K562 (cell line): ENCODE results near the gene PRR11. TPM values are rescaled to one million over a fixed set of nuclear protein-coding genes. Genes with fewer than 3 reads are reported as not detected.

Source experiments
- ATAC-seq: fragments of 200-7000 bp; cut with Tn5 transposase; 3 replicates; pipeline ENCODE4 v1.9.1; 2020; ENCODE audit warnings: moderate library complexity
- BruUV-seq: library from RNA; stranded (reverse); fragments of 400-500 nt; replicated peaks from 2 replicates; lab custom pipeline; 2021; lab: Mats Ljungman, UMichigan
- CTCF ChIA-PET: fragments of 300-600 bp; formaldehyde crosslinking; extraction: SDS; loops from one replicate; lab custom pipeline; 2021; ENCODE audit warnings: low intra/inter-chr PET ratio; lab: Yijun Ruan, JAX
- POLR2A ChIA-PET: fragments of 300-600, 350-650 bp; sonication (Branson Sonifier 250); formaldehyde crosslinking; extraction: SDS; loops from one replicate; lab custom pipeline; 2021; ENCODE audit warnings: antibody characterized with exemption, inconsistent platforms; lab: Yijun Ruan, JAX
- DNase-seq, 4 experiments: peaks; one replicate each; pipeline versions ENCODE4 v3.0.0 to v3.0.0-alpha.2; 2011 to 2018; ENCODE audit warnings: low spot score in 3 of 4, mixed read lengths in 3 of 4; ENCODE audit errors: extremely low read depth in 1 of 4
- FAIRE-seq: peaks from 2 replicates; lab custom pipeline; 2011; peaks lifted over from hg19 to GRCh38; lab: Jason Lieb, UNC
- H2AFZ ChIP-seq: 2 replicates; pipeline ENCODE4 v1.6.0; 2011; ENCODE audit warnings: low read depth, low read length, control low read depth, inconsistent platforms
- H3K27ac ChIP-seq: fragments of 200-600 bp; 3 replicates; pipeline ENCODE4 v1.8.0; 2011; ENCODE audit warnings: low read depth, mild to moderate bottlenecking, control low read depth, inconsistent platforms, low read length, moderate library complexity, mixed read lengths; ENCODE audit errors: extremely low read depth
- H3K27me3 ChIP-seq, 2 experiments: fragments of 300-600 bp in 1 of 2; 2 replicates in 1 of 2; 3 replicates in 1 of 2; pipeline versions ENCODE4 v1.6.0 to v1.8.0; 2011; ENCODE audit warnings: inconsistent platforms in 2 of 2, low read length in 2 of 2, mild to moderate bottlenecking in 1 of 2, mixed read lengths in 1 of 2, moderate library complexity in 1 of 2; ENCODE audit not compliant: control insufficient read depth in 2 of 2, insufficient read depth in 2 of 2
- H3K36me3 ChIP-seq: fragments of 300-600 bp; 3 replicates; pipeline ENCODE4 v1.8.0; 2011; ENCODE audit warnings: mild to moderate bottlenecking, low read length, inconsistent platforms; ENCODE audit not compliant: control insufficient read depth, insufficient read depth
- H3K4me1 ChIP-seq, 2 experiments: fragments of 200-600 bp in 1 of 2; replicated peaks in 1 of 2; 2 replicates in 1 of 2; 3 replicates in 1 of 2; pipeline versions ENCODE4 v1.5.1 to v1.8.0; 2011; ENCODE audit warnings: inconsistent platforms in 2 of 2, low read length in 2 of 2, mild to moderate bottlenecking in 1 of 2, mixed read lengths in 1 of 2, moderate library complexity in 1 of 2; ENCODE audit not compliant: control insufficient read depth in 2 of 2, insufficient read depth in 2 of 2
- H3K4me2 ChIP-seq: 2 replicates; pipeline ENCODE4 v1.6.1; 2011; ENCODE audit warnings: low read length, control low read depth, inconsistent platforms, mixed read lengths; ENCODE audit not compliant: insufficient read depth
- H3K4me3 ChIP-seq: fragments of 200-600 bp; sonication (generic), shearing (Covaris generic); 2 replicates; pipeline ENCODE4 v1.5.1; 2016; ENCODE audit warnings: control low read depth, inconsistent platforms
- H3K79me2 ChIP-seq: fragments of 200-600 bp; 3 replicates; pipeline ENCODE4 v1.8.0; 2011; ENCODE audit warnings: low read length, inconsistent platforms; ENCODE audit not compliant: control insufficient read depth, insufficient read depth
- H3K9ac ChIP-seq, 2 experiments: 2 replicates each; pipeline versions ENCODE4 v1.6.0 to v1.6.1; 2011; ENCODE audit warnings: low read depth in 2 of 2, low read length in 2 of 2, control low read depth in 1 of 2, inconsistent platforms in 1 of 2, mild to moderate bottlenecking in 1 of 2, mixed read lengths in 1 of 2; ENCODE audit not compliant: insufficient read depth in 1 of 2
- H3K9me1 ChIP-seq: one replicate; pipeline ENCODE4 v1.6.0; 2011; ENCODE audit warnings: inconsistent platforms, mild to moderate bottlenecking, low read length, moderate library complexity; ENCODE audit not compliant: control insufficient read depth, insufficient read depth
- H3K9me3 ChIP-seq: replicated peaks from 2 replicates; pipeline ENCODE4 v1.5.1; 2011; ENCODE audit warnings: low read depth, low read length, inconsistent platforms; ENCODE audit not compliant: control insufficient read depth, insufficient read depth
- H4K20me1 ChIP-seq: replicated peaks from 2 replicates; pipeline ENCODE4 v1.6.1; 2011; ENCODE audit warnings: low read length, inconsistent platforms, mixed read lengths; ENCODE audit not compliant: control insufficient read depth, insufficient read depth
- C11orf30 ChIP-seq: fragments of 450-650 bp; IDR thresholded peaks from 2 replicates; pipeline ENCODE4 v1.6.1; 2016; ENCODE audit warnings: low read depth, mild to moderate bottlenecking
- ZKSCAN8 ChIP-seq: fragments of 200-800 bp; sonication (Bioruptor generic); IDR thresholded peaks from 2 replicates; pipeline ENCODE4 v1.6.1; 2016; ENCODE audit warnings: missing genetic modification characterization, missing compliant biosample characterization
- ZNF316 ChIP-seq: fragments of 450-650 bp; IDR thresholded peaks from 2 replicates; pipeline ENCODE4 v1.6.1; 2016
- WGBS: fragments of 100-300 bp; shearing (Covaris generic); methylation state at CpG from one replicate; pipeline ENCODE4 v1.1.6; 2016; ENCODE audit warnings: low coverage, mixed read lengths; ENCODE audit not compliant: insufficient coverage; ENCODE audit errors: missing lambda C conversion rate; 5-methylcytosine and 5-hydroxymethylcytosine counted together
- in situ Hi-C: fragments of 300-500 bp; cut with MboI; formaldehyde crosslinking; loops from 4 replicates; pipeline ENCODE4 v1.15.0; 2018; ENCODE audit warnings: inconsistent platforms, mixed read lengths
- intact Hi-C: fragments of 100-400 bp; cut with micrococcal nuclease; formaldehyde crosslinking; loops from 2 replicates; pipeline ENCODE4 v1.14.2; 2022
- polyA plus RNA-seq, 8 experiments: library from polyadenylated mRNA; depleted of rRNA in 4 of 8; stranded (reverse) in 5 of 8; unstranded in 3 of 8; fragments of >200 nt; fragmentation: Nextera tagmentation in 2 of 8; fragmentation: Illumina TruSeq in 1 of 8; extraction: Ambion mirVana in 2 of 8; extraction: Trizol in 1 of 8; gene quantifications; 2 replicates each; pipeline versions ENCODE4 v1.2.1 to v1.2.3, GENCODE V29; 2011 to 2014; ENCODE audit warnings: inconsistent platforms in 1 of 8, missing spikeins in 1 of 8
- total RNA-seq, 7 experiments: library from RNA; depleted of rRNA in 6 of 7; stranded (reverse); fragments of >200 nt in 6 of 7; fragmentation: Illumina TruSeq in 2 of 7; extraction: Trizol in 2 of 7; gene quantifications; 2 replicates each; pipeline versions ENCODE4 v1.2.1 to v1.2.3, GENCODE V29; 2011 to 2021; ENCODE audit warnings: low replicate concordance in 1 of 7
- TF ChIP-seq, protein P1 (sequence below): sonication (generic); formaldehyde crosslinking; IDR thresholded peaks from 2 replicates; pipeline ENCODE4 v1.8.1; 2023; ENCODE audit warnings: missing genetic modification reagents, mild to moderate bottlenecking, borderline replicate concordance

PRR11 gene
- total and polyA plus RNA-seq, 9 of the 15 experiments (the other 6 are each of a cell fraction or from before 2014, with no cell fraction given) = 13.3 to 75.2 (median 46.4) TPM

DNA sequence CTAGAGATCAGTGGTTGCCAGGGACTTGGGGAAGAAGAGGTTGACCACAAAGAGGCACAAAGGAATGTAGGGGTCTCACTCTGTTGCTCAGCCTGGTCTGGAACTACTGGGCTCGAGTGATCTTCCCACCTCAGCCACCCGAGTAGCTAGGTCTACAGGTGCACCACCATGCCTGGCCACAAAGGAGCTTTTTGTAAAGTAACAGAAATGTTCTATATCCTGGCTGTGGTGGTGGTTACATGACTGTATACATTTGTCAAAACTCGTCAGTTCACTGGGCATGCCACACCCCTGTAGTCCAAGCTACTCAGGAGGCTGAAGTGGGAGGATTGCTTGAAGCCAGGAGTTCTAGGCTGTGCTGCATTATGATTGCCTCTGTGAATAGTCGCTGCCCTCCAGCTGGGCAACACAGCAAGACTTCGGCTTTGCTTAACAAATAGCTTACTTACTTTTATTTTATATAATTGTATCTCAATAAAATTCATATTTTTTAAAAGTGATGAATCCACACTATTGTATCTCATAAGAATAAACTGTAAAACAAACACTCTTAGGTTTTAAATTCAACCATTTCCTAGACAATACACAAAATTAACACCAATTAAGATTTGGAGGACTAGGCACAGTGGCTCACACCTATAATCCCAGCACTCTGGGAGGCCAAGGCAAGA is 5.6 kb upstream of the PRR11 start:
- intact Hi-C loops (no loop called here), in situ Hi-C loops (no loop called here)
- Histone ChIP-seq H2AFZ (no peak overlapping the region), H3K4me2 (0 out of 2 replicates have a peak overlapping the region, but pooled peaks have one; percentile 23), H3K9me3 (no peaks in the 10 kb centered on the region), H3K36me3 (peaks cover 25% of the 10 kb centered on the region; the same call in 2 of the 3 replicates), H3K9me1 (no peaks in the 10 kb centered on the region), H4K20me1 (no peaks in the 10 kb centered on the region), H3K27me3 (no peaks in the 10 kb centered on the region), H3K9ac (peak overlapping the region; percentile 4 to 69; a peak in 1 of 4 replicates), H3K27ac (0 out of 3 replicates have a peak overlapping the region, but pooled peaks have one; percentile 14), H3K79me2 (peaks cover 100% of the 10 kb centered on the region), H3K4me3 (no peak overlapping the region), H3K4me1 (peaks cover 8 to 14% of the 10 kb centered on the region in 2 experiments; a peak in 4 of 5 replicates)
- FAIRE-seq (no peak), ATAC-seq (peak; percentile 33), DNase-seq (no peak)
- WGBS = 58% methylated on average over 5 of the region's 5 CpGs
- POLR2A ChIA-PET = interaction anchor here (0.5 to 1.4 kb wide), 3 partner anchors 11 to 377 kb away, joined by 3 to 4 read pairs (median 4); no protein-coding TSS in a partner anchor
- BruUV-seq = no TSS peak
- CTCF ChIA-PET = no interaction called here
- TF ChIP-seq, protein P1, sequence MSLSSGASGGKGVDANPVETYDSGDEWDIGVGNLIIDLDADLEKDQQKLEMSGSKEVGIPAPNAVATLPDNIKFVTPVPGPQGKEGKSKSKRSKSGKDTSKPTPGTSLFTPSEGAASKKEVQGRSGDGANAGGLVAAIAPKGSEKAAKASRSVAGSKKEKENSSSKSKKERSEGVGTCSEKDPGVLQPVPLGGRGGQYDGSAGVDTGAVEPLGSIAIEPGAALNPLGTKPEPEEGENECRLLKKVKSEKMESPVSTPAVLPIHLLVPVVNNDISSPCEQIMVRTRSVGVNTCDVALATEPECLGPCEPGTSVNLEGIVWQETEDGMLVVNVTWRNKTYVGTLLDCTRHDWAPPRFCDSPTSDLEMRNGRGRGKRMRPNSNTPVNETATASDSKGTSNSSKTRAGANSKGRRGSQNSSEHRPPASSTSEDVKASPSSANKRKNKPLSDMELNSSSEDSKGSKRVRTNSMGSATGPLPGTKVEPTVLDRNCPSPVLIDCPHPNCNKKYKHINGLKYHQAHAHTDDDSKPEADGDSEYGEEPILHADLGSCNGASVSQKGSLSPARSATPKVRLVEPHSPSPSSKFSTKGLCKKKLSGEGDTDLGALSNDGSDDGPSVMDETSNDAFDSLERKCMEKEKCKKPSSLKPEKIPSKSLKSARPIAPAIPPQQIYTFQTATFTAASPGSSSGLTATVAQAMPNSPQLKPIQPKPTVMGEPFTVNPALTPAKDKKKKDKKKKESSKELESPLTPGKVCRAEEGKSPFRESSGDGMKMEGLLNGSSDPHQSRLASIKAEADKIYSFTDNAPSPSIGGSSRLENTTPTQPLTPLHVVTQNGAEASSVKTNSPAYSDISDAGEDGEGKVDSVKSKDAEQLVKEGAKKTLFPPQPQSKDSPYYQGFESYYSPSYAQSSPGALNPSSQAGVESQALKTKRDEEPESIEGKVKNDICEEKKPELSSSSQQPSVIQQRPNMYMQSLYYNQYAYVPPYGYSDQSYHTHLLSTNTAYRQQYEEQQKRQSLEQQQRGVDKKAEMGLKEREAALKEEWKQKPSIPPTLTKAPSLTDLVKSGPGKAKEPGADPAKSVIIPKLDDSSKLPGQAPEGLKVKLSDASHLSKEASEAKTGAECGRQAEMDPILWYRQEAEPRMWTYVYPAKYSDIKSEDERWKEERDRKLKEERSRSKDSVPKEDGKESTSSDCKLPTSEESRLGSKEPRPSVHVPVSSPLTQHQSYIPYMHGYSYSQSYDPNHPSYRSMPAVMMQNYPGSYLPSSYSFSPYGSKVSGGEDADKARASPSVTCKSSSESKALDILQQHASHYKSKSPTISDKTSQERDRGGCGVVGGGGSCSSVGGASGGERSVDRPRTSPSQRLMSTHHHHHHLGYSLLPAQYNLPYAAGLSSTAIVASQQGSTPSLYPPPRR = no peak
- peak; percentile 45 for TF ChIP-seq ZNF316
- TF ChIP-seq ZKSCAN8 (CRISPR knock-in tag) = peak; percentile 43; the same call in 1 of the 2 replicates
- TF ChIP-seq C11orf30 = peak; percentile 8; the same call in 1 of the 2 replicates
